ENCODE measurements around the gene STIM2. TPM values are rescaled to one million over a fixed set of nuclear protein-coding genes. Genes with fewer than 3 reads are reported as not detected.
"Not testable (repeated sequence)": the region's sequence is repeated elsewhere in the genome, so short reads cannot be mapped to it uniquely, and the experiment has no call there.

STIM2 gene
- total RNA-seq, 4 donors from 2014 or later: 16.9 to 29.5 (median 22.4) TPM

DNA sequence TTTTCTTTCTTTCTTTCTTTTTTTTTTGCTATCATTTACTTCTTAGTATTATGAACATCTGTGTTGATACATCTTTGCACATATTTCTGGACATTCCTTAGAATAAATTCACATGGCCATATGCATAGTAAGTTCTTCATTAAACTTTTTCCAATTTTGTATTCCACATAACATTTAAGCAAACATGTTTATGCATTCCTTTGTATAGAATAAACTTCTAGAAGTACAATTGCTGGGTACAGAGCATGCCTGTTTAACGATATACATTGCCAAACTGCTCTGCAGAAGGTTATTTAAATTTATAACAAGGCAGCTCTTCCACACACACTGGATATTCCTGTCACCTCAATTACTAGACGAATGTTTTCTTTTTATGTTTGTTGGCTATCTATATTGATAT lies 36.0 kb upstream of the STIM2 start:
- no peak for DNase-seq (ENCODE audit: low spot score)
- TF ChIP-seq, protein P1, sequence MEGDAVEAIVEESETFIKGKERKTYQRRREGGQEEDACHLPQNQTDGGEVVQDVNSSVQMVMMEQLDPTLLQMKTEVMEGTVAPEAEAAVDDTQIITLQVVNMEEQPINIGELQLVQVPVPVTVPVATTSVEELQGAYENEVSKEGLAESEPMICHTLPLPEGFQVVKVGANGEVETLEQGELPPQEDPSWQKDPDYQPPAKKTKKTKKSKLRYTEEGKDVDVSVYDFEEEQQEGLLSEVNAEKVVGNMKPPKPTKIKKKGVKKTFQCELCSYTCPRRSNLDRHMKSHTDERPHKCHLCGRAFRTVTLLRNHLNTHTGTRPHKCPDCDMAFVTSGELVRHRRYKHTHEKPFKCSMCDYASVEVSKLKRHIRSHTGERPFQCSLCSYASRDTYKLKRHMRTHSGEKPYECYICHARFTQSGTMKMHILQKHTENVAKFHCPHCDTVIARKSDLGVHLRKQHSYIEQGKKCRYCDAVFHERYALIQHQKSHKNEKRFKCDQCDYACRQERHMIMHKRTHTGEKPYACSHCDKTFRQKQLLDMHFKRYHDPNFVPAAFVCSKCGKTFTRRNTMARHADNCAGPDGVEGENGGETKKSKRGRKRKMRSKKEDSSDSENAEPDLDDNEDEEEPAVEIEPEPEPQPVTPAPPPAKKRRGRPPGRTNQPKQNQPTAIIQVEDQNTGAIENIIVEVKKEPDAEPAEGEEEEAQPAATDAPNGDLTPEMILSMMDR (IDR thresholded peaks at IDR 0.05): no peak
- ATAC-seq (ENCODE audit: low FRiP score): no peak

DNA sequence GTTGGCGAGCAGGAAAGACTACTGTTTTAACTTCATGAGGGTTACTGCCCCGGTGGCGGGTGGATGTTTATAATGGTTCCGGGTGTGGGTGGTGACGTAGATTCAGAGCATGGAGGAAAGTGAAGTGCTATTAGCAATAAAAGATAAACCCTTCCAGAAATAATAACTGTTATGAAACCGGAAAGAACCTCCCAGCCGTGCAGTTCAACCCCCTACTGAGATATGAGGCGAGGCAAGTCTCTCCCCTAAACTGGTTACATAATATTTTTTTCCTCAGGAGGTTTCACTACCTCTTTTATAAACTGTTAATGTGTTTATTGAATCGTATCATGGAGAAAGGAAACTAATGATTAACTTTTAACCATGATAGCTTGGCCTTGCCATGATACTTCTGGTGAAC lies 33.9 kb upstream of the STIM2 start:
- ATAC-seq (ENCODE audit: low FRiP score) (peak; percentile 51), DNase-seq (ENCODE audit: low spot score) (no peak)
- TF ChIP-seq, protein P1 (IDR thresholded peaks at IDR 0.05): no peak

DNA sequence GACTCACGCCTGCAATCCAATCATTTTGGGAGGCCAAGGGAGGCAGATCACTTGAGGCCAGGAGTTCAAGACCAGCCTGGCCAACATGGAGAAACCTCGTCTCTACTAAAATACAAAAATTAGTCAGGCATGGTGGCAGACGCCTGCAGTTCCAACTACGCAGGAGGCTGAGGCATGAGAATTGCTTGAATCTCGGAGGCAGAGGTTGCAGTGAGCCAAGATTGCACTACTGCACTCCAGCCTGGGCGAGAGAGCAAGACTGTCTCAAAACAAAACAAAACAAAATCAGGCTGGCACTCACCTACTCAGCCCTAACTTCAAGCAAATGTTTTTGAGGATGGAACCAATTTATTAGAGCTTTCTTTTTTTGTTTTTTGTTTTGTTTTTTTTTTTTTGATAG lies 33.3 kb upstream of the STIM2 start:
- not testable (repeated sequence) for ATAC-seq (ENCODE audit: low FRiP score); DNase-seq (ENCODE audit: low spot score)

DNA sequence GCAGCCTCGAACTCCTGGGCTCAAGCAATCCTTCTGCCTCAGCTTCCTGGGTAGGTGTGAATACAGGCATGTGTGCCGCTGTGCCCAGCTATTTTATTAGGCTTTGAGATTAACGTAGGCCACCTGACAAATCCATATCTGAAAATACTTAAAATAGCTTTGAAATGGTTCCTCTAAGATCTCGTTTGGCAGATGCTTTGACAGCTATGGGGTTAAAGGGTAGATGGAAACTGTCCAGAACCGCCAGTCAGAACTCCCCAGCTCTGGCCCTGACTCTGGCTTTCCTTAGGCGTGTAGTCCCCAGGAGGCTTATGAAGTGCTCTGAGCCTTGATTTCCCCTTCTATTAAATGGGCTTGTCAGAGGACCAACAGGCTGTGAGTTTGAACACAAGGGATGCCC lies 32.8 kb upstream of the STIM2 start:
- ATAC-seq (ENCODE audit: low FRiP score): no peak
- TF ChIP-seq, protein P1 (IDR thresholded peaks at IDR 0.05): no peak
- no peak for DNase-seq (ENCODE audit: low spot score)

DNA sequence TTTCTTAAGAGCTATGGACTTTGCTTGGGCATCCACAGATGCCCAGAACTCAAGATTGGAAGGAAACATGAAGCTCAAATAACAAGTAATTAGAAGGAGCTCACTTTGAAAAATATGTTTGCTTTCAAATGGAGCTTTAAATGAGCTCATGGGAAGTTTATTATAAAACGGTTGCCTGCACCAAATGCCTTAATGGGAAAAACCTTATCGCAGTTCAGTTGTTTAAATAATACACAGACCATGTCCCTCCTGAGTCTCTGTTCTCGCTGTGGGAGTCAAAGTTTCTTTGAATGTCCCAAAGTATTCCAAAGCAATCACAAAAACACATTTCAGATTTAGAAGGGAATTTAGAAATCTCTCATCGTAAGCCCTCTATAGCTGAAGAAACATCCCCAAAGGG lies 31.6 kb upstream of the STIM2 start:
- ATAC-seq (ENCODE audit: low FRiP score): no peak
- DNase-seq (ENCODE audit: low spot score): no peak
- TF ChIP-seq, protein P1 (IDR thresholded peaks at IDR 0.05): no peak

DNA sequence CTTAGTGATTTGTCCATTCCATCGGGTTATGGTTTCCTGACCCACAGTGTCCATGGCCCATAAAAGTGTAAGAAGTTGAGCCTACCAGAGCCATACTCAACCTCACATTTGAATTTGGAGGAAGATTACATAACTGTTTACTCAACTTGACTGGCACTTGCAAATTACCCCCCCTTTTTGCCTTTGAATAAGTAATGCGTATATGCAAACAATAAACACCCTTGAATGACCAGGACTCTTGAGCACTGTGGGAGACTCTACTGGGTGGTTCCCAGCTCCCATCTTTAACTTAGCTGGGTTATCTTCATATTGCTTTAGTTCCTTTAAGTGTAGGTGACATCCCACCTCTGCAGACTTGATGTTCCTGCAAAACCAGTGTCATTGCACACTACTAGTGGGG lies 30.6 kb upstream of the STIM2 start:
- no peak for DNase-seq (ENCODE audit: low spot score)
- TF ChIP-seq, protein P1 (IDR thresholded peaks at IDR 0.05): no peak
- no peak for ATAC-seq (ENCODE audit: low FRiP score)

DNA sequence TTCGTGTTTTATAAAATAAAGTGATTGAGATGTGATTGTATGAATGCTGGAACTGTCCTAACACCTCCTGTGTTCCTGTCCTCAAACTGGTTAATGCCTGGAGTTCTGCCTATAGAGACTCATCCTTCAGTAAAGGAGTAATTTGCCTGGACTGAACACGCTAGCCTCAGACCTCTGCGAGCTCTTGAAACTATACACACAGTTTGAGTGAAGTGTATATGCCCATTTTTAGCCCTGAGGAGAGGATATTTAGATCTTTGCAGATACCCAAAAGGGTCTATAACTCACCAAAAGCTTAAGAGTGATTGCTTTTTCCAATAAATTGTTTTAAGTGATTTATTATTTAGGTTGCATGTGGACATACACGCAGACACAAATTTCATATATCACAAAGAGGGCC lies 29.9 kb upstream of the STIM2 start:
- TF ChIP-seq, protein P1 (IDR thresholded peaks at IDR 0.05): no peak
- no peak for DNase-seq (ENCODE audit: low spot score)

DNA sequence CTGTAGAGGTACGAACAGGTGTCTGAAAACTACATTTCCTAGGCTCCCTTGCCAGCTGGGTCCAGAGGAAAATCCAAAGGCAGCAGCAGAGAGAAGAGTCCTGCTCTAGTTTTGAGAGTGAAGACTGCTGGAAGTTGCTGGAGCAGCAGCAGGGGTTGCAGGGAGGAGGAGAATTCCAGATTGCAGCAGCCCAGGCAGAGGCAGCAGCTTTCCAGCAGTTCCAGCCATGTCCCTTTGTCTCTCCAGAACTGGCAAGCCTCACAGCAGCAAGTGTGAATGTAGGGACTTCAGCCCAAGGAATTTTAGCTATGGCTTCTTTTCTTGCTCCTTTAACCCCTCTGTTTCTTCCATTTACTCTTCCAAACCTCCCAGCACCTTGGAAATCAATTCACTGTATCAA lies 24.1 kb upstream of the STIM2 start:
- ATAC-seq (ENCODE audit: low FRiP score) (no peak), DNase-seq (ENCODE audit: low spot score) (no peak)
- TF ChIP-seq, protein P1 (IDR thresholded peaks at IDR 0.05): no peak

More for the DNA sequence above, 29.9 kb upstream of the STIM2 start:
- no peak for ATAC-seq (ENCODE audit: low FRiP score)
